Left cardiac atrium (tissue), 4 donors: ENCODE results near the gene CDKAL1. TPM values are rescaled to one million over a fixed set of nuclear protein-coding genes. Genes with fewer than 3 reads are reported as not detected.

Experiments
- ATAC-seq, 2 donors: fragments of 200-7000 bp; cut with Tn5 transposase; one replicate each; pipeline ENCODE4 v1.9.1; 2020; ENCODE audit warnings: mild to moderate bottlenecking in 2 of 2, moderate library complexity in 2 of 2
- DNase-seq: peaks from one replicate; pipeline ENCODE4 v3.0.0-alpha.2; 2020
- intact Hi-C, 2 donors: fragments of 100-400 bp; cut with DNase I; formaldehyde crosslinking; loops; one replicate each; pipeline versions ENCODE4 v1.14.1 to v1.15.1; 2022 to 2023
- total RNA-seq, 2 donors: library from RNA; stranded (reverse); fragmentation: NEBNext Ultra II Directional; extraction: Animal tissue kit (Norgen Biotek cat#: 25700); gene quantifications; one replicate each; pipeline ENCODE4 v1.2.1, GENCODE V29; 2021
- donor health status: DM: no; HTN: yes; CAD: no.
- donor health status: DM: no; HTN: yes; CAD: no; lungs with severe emphysema.
- donor health status: DM: yes; HTN: yes; CAD: no.
- donor health status: Dilated cardiomyopathy.

Gene CDKAL1
- total RNA-seq, 2 donors from 2014 or later: 9.8 to 10.8 TPM

DNA sequence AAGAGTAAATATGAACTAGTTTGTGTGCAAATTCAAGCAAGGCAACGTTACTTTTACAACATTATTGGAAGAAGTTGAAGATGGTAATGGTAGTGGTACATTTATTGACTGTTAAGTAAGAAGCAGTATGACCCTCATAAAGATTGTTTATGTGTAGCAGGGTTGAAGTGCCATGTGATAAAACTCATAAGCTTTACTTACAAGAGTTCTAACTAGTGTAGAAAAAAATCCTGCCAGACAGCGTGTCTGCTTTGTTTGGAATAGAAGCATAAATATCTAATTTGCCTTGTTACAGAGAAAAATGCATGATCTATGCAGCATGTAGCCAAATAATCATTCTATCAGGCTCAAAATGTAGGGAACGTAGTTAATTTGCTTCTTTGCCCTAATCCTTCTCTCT, 608.5 kb downstream of the CDKAL1 start:
- ATAC-seq (no peak), DNase-seq (no peak)
- intact Hi-C loops: no loop called here

- intact Hi-C loops: no loop called here
- no peak for DNase-seq
- no peak for ATAC-seq
These were observed 609.4 kb downstream of the CDKAL1 start for GRCh38 chr6:21143645-21144044.

DNA sequence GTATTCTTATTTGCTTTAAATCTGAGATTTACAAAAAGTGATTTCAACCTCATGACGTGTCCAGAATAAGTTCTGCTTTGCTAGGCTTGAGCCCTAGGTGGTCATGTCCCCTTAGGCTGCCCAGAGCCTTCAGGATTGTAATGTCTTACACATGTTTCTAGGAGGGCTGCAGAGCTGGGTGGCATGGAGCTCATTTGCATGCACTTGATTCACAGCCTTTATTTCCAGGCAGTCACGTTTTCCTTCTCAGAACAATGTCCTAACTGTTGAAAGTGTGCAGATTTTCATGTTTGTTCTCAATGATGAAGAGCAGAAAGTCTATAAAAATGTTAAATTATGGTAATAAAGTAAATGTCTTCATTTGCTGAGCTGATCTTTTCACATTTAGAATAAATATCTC, 610.7 kb downstream of the CDKAL1 start:
- ATAC-seq: no peak
- DNase-seq: no peak
- intact Hi-C loops: no loop called here

- intact Hi-C loops: no loop called here
- DNase-seq (no peak), ATAC-seq (no peak)
These were observed 613.7 kb downstream of the CDKAL1 start for GRCh38 chr6:21147995-21148394.

GRCh38 chr6:21149470-21149869, 615.2 kb downstream of the CDKAL1 start:
- intact Hi-C loops: no loop called here
- ATAC-seq (no peak), DNase-seq (no peak)

DNA sequence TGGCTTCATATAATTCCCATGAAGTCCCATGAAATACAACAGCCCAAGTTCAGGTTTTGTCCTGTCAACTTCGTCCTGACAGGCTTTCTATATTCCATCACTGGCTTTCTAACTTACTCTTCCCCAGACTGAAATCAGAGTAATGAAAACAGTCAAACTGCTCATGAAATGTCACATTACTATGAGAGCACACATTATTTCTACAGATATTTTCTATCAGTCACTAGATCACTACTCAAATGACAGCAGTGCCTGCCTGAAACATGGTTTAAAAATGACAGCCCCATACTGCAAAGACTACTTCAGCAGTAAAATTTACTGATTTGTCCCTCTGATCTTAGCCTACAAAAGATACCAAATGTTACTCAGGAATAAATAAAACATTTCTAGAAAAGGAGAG, 616.4 kb downstream of the CDKAL1 start:
- no peak for ATAC-seq
- intact Hi-C loops: no loop called here
- no peak for DNase-seq

DNA sequence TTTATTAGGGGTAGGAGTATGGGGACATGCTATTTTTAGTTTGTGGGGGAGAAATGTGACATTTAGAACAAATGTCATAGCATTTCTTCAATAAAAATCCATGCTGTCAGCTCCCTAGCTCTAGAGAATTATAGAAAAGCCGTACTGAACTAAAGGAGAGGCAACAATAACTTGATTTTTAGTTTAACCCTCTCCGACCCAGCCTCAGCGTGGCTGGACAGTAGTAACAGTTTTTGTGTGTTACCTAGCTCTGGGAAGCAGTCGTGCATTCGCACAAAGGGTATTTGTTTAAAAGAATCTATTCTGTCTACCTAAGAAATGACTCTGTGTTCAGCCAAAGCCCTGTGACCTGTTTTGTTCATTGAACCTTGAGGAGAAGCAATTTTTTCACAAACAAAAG, 616.9 kb downstream of the CDKAL1 start:
- DNase-seq (no peak), ATAC-seq (no peak)
- intact Hi-C loops: no loop called here

DNA sequence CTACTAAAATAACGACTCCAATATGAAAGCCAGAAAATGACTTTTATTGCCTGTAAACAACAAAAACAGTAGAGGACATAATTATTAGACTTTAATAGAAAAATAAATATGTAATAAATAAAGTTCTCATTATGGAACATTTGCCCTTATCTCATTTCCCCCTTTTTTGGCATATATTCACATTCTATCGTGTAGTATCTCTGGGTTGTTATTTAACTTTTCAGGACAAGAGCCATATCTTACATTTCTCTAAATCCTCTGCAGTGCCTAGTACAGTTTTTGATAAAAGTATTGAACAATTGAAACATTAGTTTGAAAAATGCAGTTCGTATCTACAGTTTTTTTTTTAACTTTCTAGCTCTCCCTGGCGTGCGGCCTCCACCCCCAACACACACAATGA, 617.3 kb downstream of the CDKAL1 start:
- intact Hi-C loops: no loop called here
- ATAC-seq (no peak), DNase-seq (no peak)

DNA sequence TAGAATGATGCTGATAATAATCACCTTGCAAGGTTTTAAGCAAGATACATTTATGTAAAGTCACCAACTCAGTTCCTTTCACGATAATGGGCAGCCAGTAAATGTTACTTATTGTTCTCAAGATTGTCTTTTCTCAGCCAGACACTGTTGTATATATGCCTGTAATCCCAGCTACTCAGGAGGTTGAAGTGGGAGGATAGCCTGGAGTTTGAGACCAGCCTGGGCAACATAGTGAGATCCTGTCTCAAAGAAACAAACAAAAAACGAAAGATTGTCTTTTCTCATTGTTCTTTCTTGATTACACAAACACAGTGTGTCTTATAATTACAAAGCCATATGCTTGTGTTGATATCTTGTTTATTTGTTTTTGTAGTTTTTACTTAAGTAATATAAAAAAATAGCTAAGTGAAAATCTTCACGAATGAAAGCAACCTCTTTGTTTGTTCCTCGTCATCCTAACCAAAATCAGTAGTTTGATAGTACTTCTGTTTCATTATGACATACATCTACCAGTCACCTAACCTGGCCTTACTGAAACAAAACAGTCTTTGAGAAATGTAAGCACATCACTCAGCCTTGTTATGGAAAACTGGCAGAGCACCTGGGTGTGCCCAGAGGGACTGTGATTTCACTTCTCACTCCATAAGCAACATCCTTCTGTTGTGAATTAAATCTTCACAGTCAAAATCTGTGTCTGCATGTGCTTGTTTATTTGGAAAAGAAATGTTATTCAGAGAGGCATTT, 623.1 kb downstream of the CDKAL1 start:
- intact Hi-C loops: no loop called here
- DNase-seq (no peak), ATAC-seq (no peak)

DNA sequence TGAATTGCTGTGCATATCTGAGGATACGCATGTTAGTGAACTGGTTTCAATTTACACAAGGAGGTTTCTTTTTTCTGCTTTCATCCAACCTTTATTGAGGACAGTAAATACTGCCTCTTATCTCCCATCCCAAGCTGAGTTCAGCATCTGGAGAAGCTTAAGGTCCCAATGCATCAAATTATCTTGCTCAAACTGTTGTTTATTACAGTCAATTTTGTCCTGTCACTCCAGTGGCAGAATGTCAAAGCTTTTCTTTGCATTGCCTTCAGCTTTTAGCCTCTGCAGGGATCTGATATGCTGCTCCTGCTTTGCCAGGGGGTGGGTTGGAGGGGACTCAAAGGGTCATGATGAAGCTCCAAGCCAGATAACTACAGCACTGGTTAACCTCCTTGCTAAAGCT, 623.9 kb downstream of the CDKAL1 start:
- ATAC-seq: no peak
- intact Hi-C loops: no loop called here

GRCh38 chr6:21158873-21159272, 624.6 kb downstream of the CDKAL1 start:
- ATAC-seq: no peak
- no peak for DNase-seq
- intact Hi-C loops: no loop called here

More for the DNA sequence above, 623.9 kb downstream of the CDKAL1 start:
- no peak for DNase-seq

GRCh38 chr6:21159465-21159864, 625.2 kb downstream of the CDKAL1 start:
- intact Hi-C loops: no loop called here
- ATAC-seq (no peak), DNase-seq (no peak)

DNA sequence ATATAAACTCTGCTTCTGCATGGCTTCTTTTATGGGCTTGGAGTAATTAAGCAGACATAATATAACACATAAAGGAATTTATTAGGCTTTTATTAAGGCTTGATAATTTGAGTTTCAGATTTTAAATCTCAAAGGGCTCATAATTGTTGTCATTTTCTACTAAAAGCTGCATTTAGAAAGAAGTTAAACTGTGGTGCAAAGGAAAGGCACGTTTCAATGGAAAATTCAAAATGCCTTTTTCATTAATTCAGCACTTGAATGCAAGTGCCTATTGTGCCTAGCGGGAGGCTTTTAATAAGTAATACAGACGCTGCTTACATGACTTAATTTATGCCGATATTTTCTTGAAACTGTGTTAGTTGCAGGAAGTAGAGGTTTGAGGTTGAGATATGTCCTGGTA, 627.5 kb downstream of the CDKAL1 start:
- DNase-seq (no peak), ATAC-seq (no peak)
- intact Hi-C loops: no loop called here

GRCh38 chr6:21163110-21163837, 629.0 kb downstream of the CDKAL1 start:
- ATAC-seq (no peak), DNase-seq (no peak)
- intact Hi-C loops: no loop called here

DNA sequence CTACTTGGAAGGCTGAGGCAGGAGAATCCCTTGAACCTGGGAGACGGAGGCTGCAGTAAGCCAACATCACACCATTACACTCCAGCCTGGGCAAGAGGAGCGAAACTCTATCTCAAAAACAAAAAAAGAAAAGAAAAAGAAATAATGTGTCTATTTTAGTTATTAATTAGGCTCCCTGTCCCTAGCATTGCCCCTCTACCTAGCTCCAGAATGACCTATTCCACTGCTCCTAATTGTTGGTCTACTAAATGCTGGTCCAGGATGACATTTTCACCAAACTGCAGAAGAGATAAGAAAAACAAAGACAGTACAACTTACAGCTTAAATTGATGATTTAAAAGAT, 629.6 kb downstream of the CDKAL1 start:
- intact Hi-C loops: no loop called here
- DNase-seq (no peak), ATAC-seq (no peak)

DNA sequence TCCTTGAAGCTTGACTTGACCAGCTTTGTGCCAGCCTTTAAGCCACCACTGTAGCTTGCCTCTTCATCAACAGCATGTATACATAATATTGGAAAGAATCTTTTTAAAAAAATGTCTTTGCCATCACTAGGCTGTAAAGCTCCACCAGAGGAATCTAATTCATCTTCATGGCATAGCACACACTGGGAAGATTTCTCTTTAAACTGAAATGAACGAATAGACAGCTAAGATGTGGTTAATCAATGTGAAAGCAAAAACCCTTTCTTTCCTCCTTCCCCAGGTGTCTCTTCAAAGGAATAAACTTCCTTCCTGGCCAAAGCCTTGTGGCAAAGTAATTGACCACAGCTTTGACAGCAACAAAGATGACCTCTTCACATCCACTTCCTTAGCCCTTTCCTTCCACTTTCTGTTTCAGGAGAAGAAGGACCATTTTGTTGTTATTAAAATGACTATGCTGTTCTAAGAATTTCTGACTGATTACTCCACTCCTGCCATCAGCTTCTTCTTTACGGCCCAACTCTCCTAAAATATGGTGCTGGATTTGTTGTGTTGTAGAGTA, 630.6 kb downstream of the CDKAL1 start:
- no peak for DNase-seq
- intact Hi-C loops: loop anchor here in 1 of 2 donors (5.0 kb wide), 1 partner anchor 112 kb away; no protein-coding TSS in a partner anchor
- ATAC-seq: no peak

DNA sequence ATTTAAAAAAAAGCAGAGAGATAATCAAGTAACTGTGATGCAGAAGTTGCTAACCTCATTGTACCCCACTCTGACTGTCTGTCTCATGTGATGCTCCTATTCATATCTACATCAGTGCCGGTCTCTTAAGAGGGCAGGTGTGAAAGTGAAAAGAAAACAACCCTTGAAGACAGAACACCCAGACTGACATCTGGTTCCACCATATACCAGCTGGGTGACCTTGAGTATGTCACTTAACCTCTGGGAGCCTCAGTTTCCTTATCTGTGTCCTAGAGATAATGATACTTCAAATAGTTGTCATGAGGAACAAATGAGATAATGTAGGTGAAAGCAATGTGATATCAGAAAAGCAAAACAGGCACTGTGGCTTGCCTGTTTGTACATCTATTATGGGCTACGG, 632.5 kb downstream of the CDKAL1 start:
- no peak for DNase-seq
- peak; percentile 85 to 89 for ATAC-seq
- intact Hi-C loops: loop anchor here in 1 of 2 donors (5.0 kb wide), 1 partner anchor 111 kb away; no protein-coding TSS in a partner anchor

- DNase-seq (no peak), ATAC-seq (peak in 1 of 2 donors; percentile 26)
- intact Hi-C loops: loop anchor here in 1 of 2 donors (5.0 kb wide), 1 partner anchor 110 kb away; no protein-coding TSS in a partner anchor
These were observed 633.5 kb downstream of the CDKAL1 start for GRCh38 chr6:21167790-21168189.

GRCh38 chr6:21171801-21172200, 637.5 kb downstream of the CDKAL1 start:
- intact Hi-C loops: no loop called here
- DNase-seq: no peak
- no peak for ATAC-seq

DNA sequence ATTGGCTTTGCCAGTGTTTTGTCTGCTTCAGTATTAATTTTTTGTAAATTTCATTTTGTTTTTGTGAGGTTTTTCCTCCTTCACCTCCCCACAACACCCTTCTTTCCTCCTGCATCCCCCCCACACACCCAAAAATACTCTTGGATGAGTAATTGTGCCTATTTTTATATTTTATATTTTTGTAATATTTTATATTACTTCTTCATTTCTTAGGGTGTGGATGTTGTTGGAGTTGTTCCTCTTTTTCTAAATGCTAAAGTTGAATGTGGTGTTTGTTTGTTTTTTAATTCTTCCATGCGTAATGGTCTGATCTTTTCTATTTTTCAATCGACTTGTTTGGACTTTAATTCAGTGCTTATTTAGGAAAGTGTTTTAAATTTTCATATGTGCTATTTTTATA, 638.8 kb downstream of the CDKAL1 start:
- DNase-seq (no peak), ATAC-seq (no peak)
- intact Hi-C loops: no loop called here

GRCh38 chr6:21173678-21174077, 639.4 kb downstream of the CDKAL1 start:
- ATAC-seq: no peak
- intact Hi-C loops: no loop called here

More at GRCh38 chr6:21173678-21174077, 639.4 kb downstream of the CDKAL1 start:
- DNase-seq: no peak
